Bronchial epithelial cell (primary cell): ENCODE results near the gene TNS3. TPM values are rescaled to one million over a fixed set of nuclear protein-coding genes. Genes with fewer than 3 reads are reported as not detected.

Source experiments
- DNase-seq: peaks from one replicate; pipeline ENCODE4 v3.0.0-alpha.2; 2010; ENCODE audit warnings: low read depth
- FAIRE-seq: peaks from 2 replicates; lab custom pipeline; 2011; peaks lifted over from hg19 to GRCh38; lab: Jason Lieb, UNC
- H3K27me3 ChIP-seq: 2 replicates; pipeline ENCODE4 v1.5.1; 2011; ENCODE audit warnings: low read length; ENCODE audit not compliant: control insufficient read depth, insufficient read depth
- H3K36me3 ChIP-seq: 2 replicates; pipeline ENCODE4 v1.5.1; 2011; ENCODE audit warnings: low read length; ENCODE audit not compliant: control insufficient read depth, insufficient read depth
- H3K4me3 ChIP-seq: 2 replicates; pipeline ENCODE4 v1.5.1; 2011; ENCODE audit warnings: mild to moderate bottlenecking, low read depth, low read length, control low read depth
- total RNA-seq: library from RNA; depleted of rRNA; stranded (reverse); fragments of >200 nt; gene quantifications from 2 replicates; pipeline ENCODE4 v1.2.1, GENCODE V29; 2014
- TF ChIP-seq, protein P1 (sequence below): IDR thresholded peaks from 2 replicates; pipeline ENCODE4 v1.5.1; 2011; ENCODE audit warnings: mild to moderate bottlenecking, moderate library complexity, low read length, control low read depth, inconsistent platforms; ENCODE audit not compliant: insufficient read depth, severe bottlenecking

Gene TNS3
- total RNA-seq, 1 donor from 2014 or later = 2.6 TPM

GRCh38 chr7:47500103-47500563, 81.8 kb downstream of the TNS3 start:
- Histone ChIP-seq H3K36me3 (no peaks in the 10 kb centered on the region), H3K4me3 (no peak overlapping the region), H3K27me3 (no peaks in the 10 kb centered on the region)
- DNase-seq (no peak), FAIRE-seq (no peak)
- TF ChIP-seq, protein P1, sequence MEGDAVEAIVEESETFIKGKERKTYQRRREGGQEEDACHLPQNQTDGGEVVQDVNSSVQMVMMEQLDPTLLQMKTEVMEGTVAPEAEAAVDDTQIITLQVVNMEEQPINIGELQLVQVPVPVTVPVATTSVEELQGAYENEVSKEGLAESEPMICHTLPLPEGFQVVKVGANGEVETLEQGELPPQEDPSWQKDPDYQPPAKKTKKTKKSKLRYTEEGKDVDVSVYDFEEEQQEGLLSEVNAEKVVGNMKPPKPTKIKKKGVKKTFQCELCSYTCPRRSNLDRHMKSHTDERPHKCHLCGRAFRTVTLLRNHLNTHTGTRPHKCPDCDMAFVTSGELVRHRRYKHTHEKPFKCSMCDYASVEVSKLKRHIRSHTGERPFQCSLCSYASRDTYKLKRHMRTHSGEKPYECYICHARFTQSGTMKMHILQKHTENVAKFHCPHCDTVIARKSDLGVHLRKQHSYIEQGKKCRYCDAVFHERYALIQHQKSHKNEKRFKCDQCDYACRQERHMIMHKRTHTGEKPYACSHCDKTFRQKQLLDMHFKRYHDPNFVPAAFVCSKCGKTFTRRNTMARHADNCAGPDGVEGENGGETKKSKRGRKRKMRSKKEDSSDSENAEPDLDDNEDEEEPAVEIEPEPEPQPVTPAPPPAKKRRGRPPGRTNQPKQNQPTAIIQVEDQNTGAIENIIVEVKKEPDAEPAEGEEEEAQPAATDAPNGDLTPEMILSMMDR = no peak

- no peaks in the 10 kb centered on the region for H3K36me3 ChIP-seq
- DNase-seq (peak; percentile 50), FAIRE-seq (no peak)
- H3K4me3 ChIP-seq = no peak overlapping the region
- TF ChIP-seq, protein P1 = no peak
- no peaks in the 10 kb centered on the region for H3K27me3 ChIP-seq
Observed at GRCh38 chr7:47498229-47499056, 83.5 kb downstream of the TNS3 start.

DNA sequence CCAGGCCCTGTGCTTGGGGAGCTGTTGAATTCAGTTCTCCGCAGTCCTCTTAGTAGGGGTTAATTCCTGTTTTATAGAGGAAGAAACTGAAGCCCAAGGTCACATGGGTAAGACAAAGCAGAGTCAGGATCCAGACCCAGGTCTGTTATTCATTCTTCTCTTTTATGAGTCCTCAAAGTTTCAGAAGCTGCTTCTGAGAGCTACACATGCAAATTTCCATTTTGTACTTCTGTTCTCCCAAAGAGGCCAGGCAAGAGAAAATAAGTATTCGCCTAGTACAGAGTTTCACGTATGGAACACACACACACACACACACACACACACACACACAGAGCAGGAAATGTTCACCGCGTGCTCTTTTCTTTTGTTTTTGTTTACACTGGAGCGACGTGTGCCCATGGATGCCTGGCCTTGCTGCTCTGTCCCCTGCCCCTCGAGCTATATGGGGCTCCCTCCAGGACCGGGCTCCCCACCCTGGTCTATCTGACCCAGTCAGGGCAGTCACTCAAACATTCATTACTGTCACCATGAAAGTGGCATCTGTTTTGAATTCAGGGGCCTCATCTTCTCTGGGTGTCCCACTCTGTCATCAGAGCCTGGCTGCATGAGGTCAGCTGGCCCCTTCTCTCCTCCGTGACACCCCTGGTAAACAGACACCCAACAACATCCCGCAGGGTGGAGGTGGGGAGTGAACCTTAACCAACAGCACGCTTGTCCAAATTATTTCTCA, 84.4 kb downstream of the TNS3 start:
- no peak overlapping the region for H3K4me3 ChIP-seq
- H3K36me3 ChIP-seq = no peaks in the 10 kb centered on the region
- no peaks in the 10 kb centered on the region for H3K27me3 ChIP-seq
- no peak for DNase-seq
- TF ChIP-seq, protein P1 = no peak
- FAIRE-seq = no peak

DNA sequence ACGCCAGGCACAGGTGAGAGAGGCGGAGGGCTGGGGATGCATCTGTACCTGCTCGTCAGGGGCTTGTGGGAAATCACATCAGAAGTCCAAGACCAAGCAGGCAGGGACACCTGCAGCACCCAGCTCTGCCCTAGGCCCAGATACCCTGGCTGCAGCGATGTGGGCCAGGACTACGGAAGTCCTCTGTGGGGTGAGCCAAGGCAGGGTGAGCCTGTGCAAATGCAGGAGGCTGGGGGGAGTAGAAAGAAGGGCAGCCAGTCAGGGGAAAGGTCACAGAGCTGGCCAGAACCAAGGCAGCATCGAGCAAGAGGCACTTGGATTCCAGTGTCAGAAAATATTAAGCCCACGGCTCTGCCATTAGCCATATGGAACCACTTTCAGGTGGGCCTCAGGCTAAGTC, 85.2 kb downstream of the TNS3 start:
- no peak overlapping the region for H3K4me3 ChIP-seq
- DNase-seq = no peak
- TF ChIP-seq, protein P1 = no peak
- no peaks in the 10 kb centered on the region for H3K27me3 ChIP-seq
- FAIRE-seq = no peak
- H3K36me3 ChIP-seq = no peaks in the 10 kb centered on the region

GRCh38 chr7:47496056-47496665, 85.8 kb downstream of the TNS3 start:
- H3K27me3 ChIP-seq = no peaks in the 10 kb centered on the region
- no peak overlapping the region for H3K4me3 ChIP-seq
- DNase-seq = no peak
- H3K36me3 ChIP-seq = no peaks in the 10 kb centered on the region
- TF ChIP-seq, protein P1 = no peak
- no peak for FAIRE-seq
